Activated CD8-positive, alpha-beta T cell treated with anti-CD3 and anti-CD28 coated beads for 36 hours (primary cell): Measurements from ENCODE around the gene PIK3R4. TPM values are rescaled to one million over a fixed set of nuclear protein-coding genes. Genes with fewer than 3 reads are reported as not detected.

Experiments used
- ATAC-seq: fragments of 200-7000 bp; cut with Tn5 transposase; one replicate; pipeline ENCODE4 v1.10.0; 2021; ENCODE audit warnings: mild to moderate bottlenecking, moderate library complexity
- CTCF ChIA-PET: fragments of 350-600 bp; sonication (Branson Sonifier 250); formaldehyde crosslinking; loops from one replicate; lab custom pipeline; 2021; ENCODE audit warnings: antibody characterized with exemption; lab: Charles Lee
- POLR2A ChIA-PET: fragments of 350-600 bp; sonication (Branson Sonifier 250); formaldehyde crosslinking; loops from one replicate; lab custom pipeline; 2021; ENCODE audit warnings: antibody characterized with exemption; lab: Charles Lee
- DNase-seq: peaks from one replicate; pipeline ENCODE4 v3.0.0-alpha.2; 2020
- H3K27ac Mint-ChIP-seq: one replicate; pipeline ENCODE4 v1.8.0; 2021; ENCODE audit warnings: mild to moderate bottlenecking, mixed read lengths
- H3K27me3 Mint-ChIP-seq: one replicate; pipeline ENCODE4 v1.8.0; 2021; ENCODE audit warnings: mixed read lengths
- H3K36me3 Mint-ChIP-seq: one replicate; pipeline ENCODE4 v1.8.0; 2021; ENCODE audit warnings: low read depth, mixed read lengths
- H3K4me1 Mint-ChIP-seq: one replicate; pipeline ENCODE4 v1.8.0; 2021; ENCODE audit warnings: low read depth, mixed read lengths
- H3K4me3 Mint-ChIP-seq: one replicate; pipeline ENCODE4 v1.8.0; 2021; ENCODE audit warnings: mild to moderate bottlenecking, moderate library complexity, mixed read lengths
- H3K9me3 Mint-ChIP-seq: one replicate; pipeline ENCODE4 v1.8.0; 2021; ENCODE audit warnings: mixed read lengths
- CTCF ChIP-seq: fragments of 200-600 bp; IDR thresholded peaks from one replicate; pipeline ENCODE4 v1.8.0; 2022; ENCODE audit warnings: antibody characterized with exemption, mild to moderate bottlenecking
- intact Hi-C: fragments of 100-400 bp; cut with micrococcal nuclease; formaldehyde crosslinking; loops from one replicate; pipeline ENCODE4 v1.10.0; 2022
- total RNA-seq, 2 experiments: library from RNA; stranded (reverse); gene quantifications; one replicate each; pipeline ENCODE4 v1.2.3, GENCODE V29; 2021

The PIK3R4 gene
- total RNA-seq, 2 experiments from 2014 or later, result 27.4 to 28.4 TPM

DNA sequence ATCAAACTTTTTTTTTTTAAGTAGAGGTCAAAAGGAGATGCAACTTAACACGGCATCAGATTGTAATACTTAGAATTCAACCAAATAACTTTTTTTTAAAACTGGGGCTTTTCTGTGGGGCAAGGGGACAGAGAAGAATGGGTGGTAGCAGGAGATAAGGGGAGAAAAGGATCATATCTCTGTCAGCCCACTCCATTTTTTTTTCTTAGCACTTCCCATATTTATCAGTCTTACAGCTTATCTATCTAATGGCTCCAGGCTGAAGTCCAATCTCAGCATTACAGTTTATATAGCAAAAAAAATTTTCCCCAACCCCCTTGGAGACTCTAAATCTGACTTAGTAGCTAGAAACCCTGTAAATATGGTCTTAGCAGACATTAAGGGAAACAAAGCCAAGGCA is 69.3 kb downstream of the PIK3R4 start:
- POLR2A ChIA-PET, result no interaction called here
- CTCF ChIA-PET, result no interaction called here

DNA sequence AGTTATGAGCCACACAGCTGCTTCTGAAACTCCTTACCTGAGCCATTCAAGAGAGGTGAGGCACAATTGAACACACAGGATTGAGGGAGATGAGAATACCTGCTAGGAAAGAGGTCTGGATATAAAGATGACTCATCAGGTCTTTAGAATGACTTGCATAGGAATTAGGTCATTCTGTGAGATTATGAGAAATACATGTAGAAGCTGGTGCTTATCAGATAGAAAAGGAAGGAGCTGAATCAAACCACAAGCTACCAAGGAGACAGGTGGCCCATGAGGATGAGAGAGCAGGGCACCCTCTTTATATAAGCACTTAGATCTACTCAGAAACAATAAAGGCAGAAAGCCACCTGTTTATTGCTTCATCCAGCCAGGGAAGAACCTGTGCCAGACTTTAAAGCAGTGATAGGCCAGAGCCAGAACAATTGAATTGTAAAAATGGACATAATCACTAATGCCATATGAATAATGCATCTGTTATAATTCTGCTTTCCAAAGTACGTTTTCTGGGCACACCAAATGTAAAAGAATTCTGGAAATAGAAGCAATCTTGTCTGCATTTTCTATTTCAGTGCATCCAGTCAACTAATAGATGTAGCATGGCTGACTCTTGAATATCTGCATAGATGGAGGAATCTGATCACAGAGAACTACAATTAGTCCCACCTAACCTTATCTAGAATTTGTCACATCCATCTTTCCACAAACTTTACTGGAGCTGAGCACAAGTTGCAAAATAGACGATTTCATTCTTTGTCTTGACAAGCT is 74.9 kb downstream of the PIK3R4 start:
- TF ChIP-seq CTCF, result no peak
- ATAC-seq (no peak), DNase-seq (no peak)
- CTCF ChIA-PET, result interaction anchor here (1.1 kb wide), 1 partner anchor 14 kb away, joined by 3 read pairs; no protein-coding TSS in a partner anchor
- Mint-ChIP-seq H3K4me1 (no peaks in the 10 kb centered on the region), H3K36me3 (peaks cover 14% of the 10 kb centered on the region), H3K27ac (no peak overlapping the region), H3K27me3 (no peaks in the 10 kb centered on the region), H3K4me3 (no peak overlapping the region), H3K9me3 (no peaks in the 10 kb centered on the region)
- intact Hi-C loops, result no loop called here
- POLR2A ChIA-PET, result interaction anchor here (0.5 kb wide), 1 partner anchor 431 kb away, joined by 3 read pairs; no protein-coding TSS in a partner anchor

More for the DNA sequence above, 69.3 kb downstream of the PIK3R4 start:
- DNase-seq (no peak), ATAC-seq (no peak)
- TF ChIP-seq CTCF, result no peak
- Mint-ChIP-seq H3K27me3 (no peaks in the 10 kb centered on the region), H3K4me3 (no peak overlapping the region), H3K36me3 (peaks cover 26% of the 10 kb centered on the region), H3K27ac (no peak overlapping the region), H3K9me3 (no peaks in the 10 kb centered on the region), H3K4me1 (no peaks in the 10 kb centered on the region)
- intact Hi-C loops, result no loop called here

- ChIA-PET CTCF (no interaction called here), POLR2A (interaction anchor here (0.8 kb wide), 1 partner anchor 224 kb away, joined by 3 read pairs; the partner anchor contains the start of gene ATP2C1)
- H3K9me3 Mint-ChIP-seq, result no peaks in the 10 kb centered on the region
- no peak overlapping the region for H3K4me3 Mint-ChIP-seq
- ATAC-seq (no peak), DNase-seq (no peak)
- TF ChIP-seq CTCF, result no peak
- intact Hi-C loops, result no loop called here
- H3K27ac Mint-ChIP-seq, result no peak overlapping the region
- H3K4me1 Mint-ChIP-seq, result no peaks in the 10 kb centered on the region
- H3K27me3 Mint-ChIP-seq, result no peaks in the 10 kb centered on the region
- peaks cover 8% of the 10 kb centered on the region for H3K36me3 Mint-ChIP-seq
Observed at GRCh38 chr3:130669740-130670139, 76.9 kb downstream of the PIK3R4 start.

DNA sequence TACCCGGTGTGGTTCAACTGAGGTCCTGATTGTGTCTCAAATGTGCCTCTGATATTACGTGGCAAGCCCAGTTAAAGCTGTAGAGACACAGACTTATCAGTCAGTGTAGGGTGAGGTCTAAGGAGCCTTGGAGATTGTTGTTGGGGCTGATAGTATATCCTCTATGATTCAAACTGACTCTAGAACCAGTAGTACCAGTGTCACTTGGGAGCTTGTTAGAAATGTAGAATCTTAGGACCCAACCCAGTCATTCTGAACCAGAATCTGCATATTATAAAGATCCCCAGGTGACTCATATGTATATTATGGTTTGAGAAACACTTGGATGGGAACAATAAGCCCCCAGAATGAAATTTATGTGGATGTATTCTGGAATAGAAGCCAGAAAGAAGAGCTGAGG is 83.5 kb downstream of the PIK3R4 start:
- H3K9me3 Mint-ChIP-seq, result no peaks in the 10 kb centered on the region

More for the DNA sequence above, 83.5 kb downstream of the PIK3R4 start:
- peaks cover 3% of the 10 kb centered on the region for H3K36me3 Mint-ChIP-seq
- H3K4me3 Mint-ChIP-seq, result no peak overlapping the region
- TF ChIP-seq CTCF, result no peak
- no peak for ATAC-seq
- H3K4me1 Mint-ChIP-seq, result no peaks in the 10 kb centered on the region
- intact Hi-C loops, result no loop called here
- ChIA-PET CTCF (no interaction called here), POLR2A (no interaction called here)
- DNase-seq, result no peak
- H3K27me3 Mint-ChIP-seq, result no peaks in the 10 kb centered on the region
- no peak overlapping the region for H3K27ac Mint-ChIP-seq
